Astrocyte (in vitro differentiated cells and primary cell): ENCODE measurements around the gene IP6K1. TPM values are rescaled to one million over a fixed set of nuclear protein-coding genes. Genes with fewer than 3 reads are reported as not detected.

Experiments used
- DNase-seq: peaks from one replicate; pipeline ENCODE4 v3.0.0-alpha.2; 2010; ENCODE audit warnings: low read depth
- FAIRE-seq: peaks from 2 replicates; lab custom pipeline; 2011; peaks lifted over from hg19 to GRCh38; lab: Jason Lieb, UNC
- H2AFZ ChIP-seq: 2 replicates; pipeline ENCODE4 v1.6.0; 2012; ENCODE audit warnings: low read depth, low read length, inconsistent platforms
- H3K27ac ChIP-seq: 2 replicates; pipeline ENCODE4 v1.5.1; 2011; ENCODE audit warnings: low read depth, low read length, inconsistent platforms
- H3K27me3 ChIP-seq: 2 replicates; pipeline ENCODE4 v1.6.0; 2011; ENCODE audit warnings: low read length, inconsistent platforms; ENCODE audit not compliant: insufficient read depth
- H3K36me3 ChIP-seq: 2 replicates; pipeline ENCODE4 v1.5.1; 2011; ENCODE audit warnings: low read length, inconsistent platforms; ENCODE audit not compliant: insufficient read depth
- H3K4me1 ChIP-seq: 2 replicates; pipeline ENCODE4 v1.5.1; 2011; ENCODE audit warnings: low read length, inconsistent platforms; ENCODE audit not compliant: insufficient read depth
- H3K4me2 ChIP-seq: 2 replicates; pipeline ENCODE4 v1.6.0; 2012; ENCODE audit warnings: low read length, inconsistent platforms
- H3K4me3 ChIP-seq: 2 replicates; pipeline ENCODE4 v1.5.1; 2011; ENCODE audit warnings: low read depth, mild to moderate bottlenecking, low read length, inconsistent platforms; ENCODE audit not compliant: insufficient read depth
- H3K79me2 ChIP-seq: 2 replicates; pipeline ENCODE4 v1.6.0; 2012; ENCODE audit warnings: mild to moderate bottlenecking, low read length, inconsistent platforms; ENCODE audit not compliant: insufficient read depth
- H3K9ac ChIP-seq: 2 replicates; pipeline ENCODE4 v1.6.0; 2012; ENCODE audit warnings: mild to moderate bottlenecking, low read length, inconsistent platforms
- H3K9me3 ChIP-seq: 2 replicates; pipeline ENCODE4 v1.5.1; 2012; ENCODE audit warnings: low read depth, mild to moderate bottlenecking, low read length, inconsistent platforms; ENCODE audit not compliant: insufficient read depth
- H4K20me1 ChIP-seq: 2 replicates; pipeline ENCODE4 v1.6.0; 2012; ENCODE audit warnings: low read length, inconsistent platforms; ENCODE audit not compliant: insufficient read depth
- H3K27ac Mint-ChIP-seq: one replicate; pipeline ENCODE4 v1.8.0; 2021; ENCODE audit warnings: mild to moderate bottlenecking, mixed read lengths; ENCODE audit not compliant: unreplicated experiment
- H3K27me3 Mint-ChIP-seq: one replicate; pipeline ENCODE4 v1.8.0; 2021; ENCODE audit warnings: low read depth, mixed read lengths; ENCODE audit not compliant: unreplicated experiment
- H3K36me3 Mint-ChIP-seq: one replicate; pipeline ENCODE4 v1.8.0; 2021; ENCODE audit warnings: low read depth, mixed read lengths; ENCODE audit not compliant: unreplicated experiment
- H3K4me1 Mint-ChIP-seq: one replicate; pipeline ENCODE4 v1.8.0; 2021; ENCODE audit warnings: low read depth, mixed read lengths; ENCODE audit not compliant: unreplicated experiment
- H3K4me3 Mint-ChIP-seq: one replicate; pipeline ENCODE4 v1.8.0; 2021; ENCODE audit warnings: mild to moderate bottlenecking, moderate library complexity, mixed read lengths; ENCODE audit not compliant: unreplicated experiment
- H3K9me3 Mint-ChIP-seq: one replicate; pipeline ENCODE4 v1.8.0; 2021; ENCODE audit warnings: mild to moderate bottlenecking, mixed read lengths; ENCODE audit not compliant: unreplicated experiment
- EZH2 ChIP-seq: IDR thresholded peaks from 2 replicates; pipeline ENCODE4 v1.6.1; 2012; ENCODE audit warnings: mild to moderate bottlenecking, low read length, inconsistent platforms; ENCODE audit not compliant: insufficient read depth
- total RNA-seq: library from RNA; stranded (reverse); gene quantifications from 2 replicates; pipeline ENCODE4 v1.2.1, GENCODE V29; 2021
- TF ChIP-seq, protein P1 (sequence below): IDR thresholded peaks from 2 replicates; pipeline ENCODE4 v1.5.1; 2011; ENCODE audit warnings: low read depth, mild to moderate bottlenecking, inconsistent platforms, low read length, moderate library complexity; ENCODE audit not compliant: insufficient read depth

IP6K1 gene
- total RNA-seq, 1 donor from 2014 or later, result 38.3 TPM

DNA sequence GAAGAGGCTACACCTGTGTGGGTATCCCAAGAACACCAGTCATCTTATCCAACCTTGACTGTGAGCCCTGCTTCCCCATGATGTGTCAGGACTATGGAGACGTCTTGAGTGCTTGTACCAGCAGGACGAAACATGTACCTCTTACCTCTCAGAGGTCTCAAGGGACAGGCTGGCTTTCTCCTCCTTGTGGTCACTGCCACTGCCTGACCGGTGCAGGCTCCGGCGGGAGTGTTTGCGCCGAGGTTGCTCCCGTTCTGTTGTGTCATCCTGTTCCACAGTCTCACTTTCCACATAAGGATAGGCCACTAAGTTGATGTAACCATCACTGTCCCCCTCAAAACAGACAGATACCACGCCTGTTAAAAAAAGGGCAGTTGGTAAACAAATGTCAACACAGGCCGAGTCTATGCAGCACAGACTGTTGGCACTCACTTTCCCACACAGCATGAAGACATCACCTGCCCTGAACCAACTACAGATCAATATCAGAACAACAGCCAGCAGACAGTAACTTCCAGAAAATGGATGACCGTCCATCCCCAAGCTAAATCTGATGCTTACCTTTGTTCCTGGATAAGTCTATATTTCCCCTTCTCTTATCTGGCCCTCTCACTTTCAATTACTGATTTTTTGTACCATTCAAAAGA, 48.2 kb downstream of the IP6K1 start:
- H3K4me1 ChIP-seq, result no peaks in the 10 kb centered on the region
- H3K4me3 ChIP-seq, result no peak overlapping the region
- H3K4me2 ChIP-seq, result no peak overlapping the region
- H3K27ac ChIP-seq, result no peak overlapping the region
- no peak overlapping the region for H2AFZ ChIP-seq
- TF ChIP-seq EZH2, result no peak
- TF ChIP-seq, protein P1, sequence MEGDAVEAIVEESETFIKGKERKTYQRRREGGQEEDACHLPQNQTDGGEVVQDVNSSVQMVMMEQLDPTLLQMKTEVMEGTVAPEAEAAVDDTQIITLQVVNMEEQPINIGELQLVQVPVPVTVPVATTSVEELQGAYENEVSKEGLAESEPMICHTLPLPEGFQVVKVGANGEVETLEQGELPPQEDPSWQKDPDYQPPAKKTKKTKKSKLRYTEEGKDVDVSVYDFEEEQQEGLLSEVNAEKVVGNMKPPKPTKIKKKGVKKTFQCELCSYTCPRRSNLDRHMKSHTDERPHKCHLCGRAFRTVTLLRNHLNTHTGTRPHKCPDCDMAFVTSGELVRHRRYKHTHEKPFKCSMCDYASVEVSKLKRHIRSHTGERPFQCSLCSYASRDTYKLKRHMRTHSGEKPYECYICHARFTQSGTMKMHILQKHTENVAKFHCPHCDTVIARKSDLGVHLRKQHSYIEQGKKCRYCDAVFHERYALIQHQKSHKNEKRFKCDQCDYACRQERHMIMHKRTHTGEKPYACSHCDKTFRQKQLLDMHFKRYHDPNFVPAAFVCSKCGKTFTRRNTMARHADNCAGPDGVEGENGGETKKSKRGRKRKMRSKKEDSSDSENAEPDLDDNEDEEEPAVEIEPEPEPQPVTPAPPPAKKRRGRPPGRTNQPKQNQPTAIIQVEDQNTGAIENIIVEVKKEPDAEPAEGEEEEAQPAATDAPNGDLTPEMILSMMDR, result no peak
- H3K9me3 Mint-ChIP-seq, result no peaks in the 10 kb centered on the region
- no peak for FAIRE-seq
- H3K4me3 Mint-ChIP-seq, result no peak overlapping the region
- H3K36me3 ChIP-seq, result peaks cover 13% of the 10 kb centered on the region
- no peak for DNase-seq
- H3K27me3 ChIP-seq, result no peaks in the 10 kb centered on the region
- H3K9ac ChIP-seq, result no peak overlapping the region
- H3K36me3 Mint-ChIP-seq, result peaks cover 25% of the 10 kb centered on the region
- H3K4me1 Mint-ChIP-seq, result no peaks in the 10 kb centered on the region
- no peaks in the 10 kb centered on the region for H3K27me3 Mint-ChIP-seq
- peaks cover 4% of the 10 kb centered on the region for H4K20me1 ChIP-seq
- H3K9me3 ChIP-seq, result no peaks in the 10 kb centered on the region
- H3K79me2 ChIP-seq, result peaks cover 19% of the 10 kb centered on the region
- no peak overlapping the region for H3K27ac Mint-ChIP-seq

DNA sequence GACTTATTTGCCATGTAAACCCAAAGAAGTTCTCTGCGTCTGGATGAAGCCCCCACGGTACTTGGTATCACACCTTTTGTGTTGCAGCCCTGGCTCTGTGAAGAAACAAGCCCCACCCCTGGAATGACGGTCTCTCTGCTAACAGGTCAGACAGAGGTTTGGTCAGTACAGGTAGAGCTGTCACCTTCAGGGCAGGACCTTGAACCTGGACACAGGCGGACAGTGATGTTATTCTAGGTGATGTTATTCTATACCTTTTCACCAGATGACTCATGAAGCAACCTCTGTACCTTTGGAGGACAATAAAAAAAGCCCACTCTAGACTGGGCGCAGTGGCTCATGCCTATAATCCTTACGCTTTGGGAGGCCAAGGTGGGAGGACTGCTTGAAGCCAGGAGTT, 51.6 kb downstream of the IP6K1 start:
- Mint-ChIP-seq H3K9me3 (no peaks in the 10 kb centered on the region), H3K27ac (no peak overlapping the region), H3K27me3 (no peaks in the 10 kb centered on the region), H3K36me3 (peaks cover 27% of the 10 kb centered on the region), H3K4me1 (no peaks in the 10 kb centered on the region), H3K4me3 (no peak overlapping the region)
- H4K20me1 ChIP-seq, result no peaks in the 10 kb centered on the region
- no peak overlapping the region for H3K4me2 ChIP-seq
- no peak overlapping the region for H3K4me3 ChIP-seq
- no peaks in the 10 kb centered on the region for H3K9me3 ChIP-seq
- no peaks in the 10 kb centered on the region for H3K27me3 ChIP-seq
- DNase-seq, result no peak
- peaks cover 12% of the 10 kb centered on the region for H3K79me2 ChIP-seq
- TF ChIP-seq, protein P1, result no peak
- TF ChIP-seq EZH2, result no peak
- H3K4me1 ChIP-seq, result no peaks in the 10 kb centered on the region
- no peak for FAIRE-seq
- no peak overlapping the region for H2AFZ ChIP-seq
- H3K9ac ChIP-seq, result no peak overlapping the region
- H3K27ac ChIP-seq, result no peak overlapping the region
- peaks cover 22% of the 10 kb centered on the region for H3K36me3 ChIP-seq

DNA sequence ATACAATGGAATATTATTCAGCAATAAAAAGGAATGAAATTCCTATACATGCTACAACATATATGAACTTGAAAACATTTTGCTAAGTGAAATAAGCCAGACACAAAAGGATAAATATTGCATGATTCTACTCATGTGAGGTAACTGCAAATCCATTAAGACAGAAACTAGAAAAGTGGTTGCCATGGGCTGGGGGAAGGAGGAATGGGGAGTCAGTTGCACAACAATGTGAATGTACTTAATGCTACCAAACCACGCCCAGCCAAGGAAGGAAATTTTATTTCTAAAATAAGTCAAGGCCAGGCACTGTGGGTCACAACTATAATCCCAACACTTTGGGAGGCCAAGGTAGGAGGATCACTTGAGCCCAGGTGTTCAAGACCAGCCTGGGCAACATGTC, 52.8 kb downstream of the IP6K1 start:
- Histone ChIP-seq H3K4me3 (no peak overlapping the region), H3K4me2 (no peak overlapping the region), H3K36me3 (peaks cover 22% of the 10 kb centered on the region), H3K4me1 (no peaks in the 10 kb centered on the region), H3K27ac (no peak overlapping the region), H4K20me1 (no peaks in the 10 kb centered on the region), H3K79me2 (peaks cover 12% of the 10 kb centered on the region), H3K9me3 (no peaks in the 10 kb centered on the region), H2AFZ (no peak overlapping the region), H3K27me3 (no peaks in the 10 kb centered on the region), H3K9ac (no peak overlapping the region)
- FAIRE-seq (no peak), DNase-seq (no peak)
- Mint-ChIP-seq H3K4me1 (no peaks in the 10 kb centered on the region), H3K27me3 (no peaks in the 10 kb centered on the region), H3K27ac (no peak overlapping the region), H3K9me3 (no peaks in the 10 kb centered on the region), H3K36me3 (peaks cover 25% of the 10 kb centered on the region), H3K4me3 (no peak overlapping the region)
- TF ChIP-seq, protein P1, result no peak
- no peak for TF ChIP-seq EZH2
